Upper lobe of right lung (tissue), 1 donor: Measurements from ENCODE around the gene ANXA8. TPM values are rescaled to one million over a fixed set of nuclear protein-coding genes. Genes with fewer than 3 reads are reported as not detected.

Source experiments
- ATAC-seq: fragments of 200-7000 bp; cut with Tn5 transposase; one replicate; pipeline ENCODE4 v1.9.1; 2020; ENCODE audit warnings: mild to moderate bottlenecking, moderate library complexity
- DNase-seq: peaks from one replicate; pipeline ENCODE4 v3.0.0-alpha.2; 2020
- H3K27ac ChIP-seq: fragments of 200-600 bp; one replicate; pipeline ENCODE4 v1.8.0; 2022
- H3K27me3 ChIP-seq: fragments of 200-600 bp; one replicate; pipeline ENCODE4 v1.8.0; 2022; ENCODE audit warnings: mild to moderate bottlenecking
- H3K36me3 ChIP-seq: fragments of 200-600 bp; one replicate; pipeline ENCODE4 v1.8.0; 2022
- H3K4me1 ChIP-seq: fragments of 200-600 bp; one replicate; pipeline ENCODE4 v1.8.0; 2022
- H3K4me3 ChIP-seq: fragments of 200-600 bp; one replicate; pipeline ENCODE4 v1.8.0; 2022; ENCODE audit warnings: mild to moderate bottlenecking
- H3K9me3 ChIP-seq: fragments of 200-600 bp; one replicate; pipeline ENCODE4 v1.8.0; 2022
- intact Hi-C: fragments of 100-400 bp; cut with DNase I; formaldehyde crosslinking; loops from one replicate; pipeline ENCODE4 v1.11.0; 2022
- total RNA-seq: library from RNA; stranded (reverse); fragmentation: NEBNext Ultra II Directional; extraction: Animal tissue kit (Norgen Biotek cat#: 25700); gene quantifications from one replicate; pipeline ENCODE4 v1.2.1, GENCODE V29; 2021
- TF ChIP-seq, protein P1 (sequence below): fragments of 200-600 bp; IDR thresholded peaks from one replicate; pipeline ENCODE4 v1.8.0; 2022; ENCODE audit warnings: antibody characterized with exemption
- donor health status: DM: no; HTN: yes; CAD: no; lungs with severe emphysema.

The ANXA8 gene
- total RNA-seq, 1 donor from 2014 or later = 39.5 TPM

DNA sequence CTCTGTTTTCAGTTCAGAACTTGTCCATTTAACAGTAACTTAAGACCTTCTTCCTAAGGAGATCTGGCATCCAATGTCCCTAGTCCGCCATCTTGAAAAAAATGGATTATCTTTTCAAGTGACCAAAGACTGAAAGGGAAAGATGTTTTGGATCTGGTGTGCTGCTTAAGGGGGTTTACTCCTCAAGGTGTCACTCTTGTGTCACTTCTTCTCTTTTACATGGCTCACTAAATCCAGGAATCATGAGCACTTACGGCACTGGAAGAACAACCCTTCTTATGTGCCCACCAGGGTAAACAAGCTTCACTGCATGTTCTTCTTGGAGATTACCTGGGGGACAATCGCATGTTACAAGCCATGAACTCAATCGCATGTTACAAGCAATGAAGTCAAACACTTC, 43.7 kb downstream of the ANXA8 start:
- Histone ChIP-seq H3K9me3 (no peaks in the 10 kb centered on the region), H3K4me3 (no peak overlapping the region), H3K4me1 (no peaks in the 10 kb centered on the region), H3K27me3 (peaks cover 3% of the 10 kb centered on the region), H3K36me3 (no peaks in the 10 kb centered on the region), H3K27ac (no peak overlapping the region)
- intact Hi-C loops = no loop called here
- no peak for ATAC-seq
- DNase-seq = no peak
- TF ChIP-seq, protein P1, sequence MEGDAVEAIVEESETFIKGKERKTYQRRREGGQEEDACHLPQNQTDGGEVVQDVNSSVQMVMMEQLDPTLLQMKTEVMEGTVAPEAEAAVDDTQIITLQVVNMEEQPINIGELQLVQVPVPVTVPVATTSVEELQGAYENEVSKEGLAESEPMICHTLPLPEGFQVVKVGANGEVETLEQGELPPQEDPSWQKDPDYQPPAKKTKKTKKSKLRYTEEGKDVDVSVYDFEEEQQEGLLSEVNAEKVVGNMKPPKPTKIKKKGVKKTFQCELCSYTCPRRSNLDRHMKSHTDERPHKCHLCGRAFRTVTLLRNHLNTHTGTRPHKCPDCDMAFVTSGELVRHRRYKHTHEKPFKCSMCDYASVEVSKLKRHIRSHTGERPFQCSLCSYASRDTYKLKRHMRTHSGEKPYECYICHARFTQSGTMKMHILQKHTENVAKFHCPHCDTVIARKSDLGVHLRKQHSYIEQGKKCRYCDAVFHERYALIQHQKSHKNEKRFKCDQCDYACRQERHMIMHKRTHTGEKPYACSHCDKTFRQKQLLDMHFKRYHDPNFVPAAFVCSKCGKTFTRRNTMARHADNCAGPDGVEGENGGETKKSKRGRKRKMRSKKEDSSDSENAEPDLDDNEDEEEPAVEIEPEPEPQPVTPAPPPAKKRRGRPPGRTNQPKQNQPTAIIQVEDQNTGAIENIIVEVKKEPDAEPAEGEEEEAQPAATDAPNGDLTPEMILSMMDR = no peak

DNA sequence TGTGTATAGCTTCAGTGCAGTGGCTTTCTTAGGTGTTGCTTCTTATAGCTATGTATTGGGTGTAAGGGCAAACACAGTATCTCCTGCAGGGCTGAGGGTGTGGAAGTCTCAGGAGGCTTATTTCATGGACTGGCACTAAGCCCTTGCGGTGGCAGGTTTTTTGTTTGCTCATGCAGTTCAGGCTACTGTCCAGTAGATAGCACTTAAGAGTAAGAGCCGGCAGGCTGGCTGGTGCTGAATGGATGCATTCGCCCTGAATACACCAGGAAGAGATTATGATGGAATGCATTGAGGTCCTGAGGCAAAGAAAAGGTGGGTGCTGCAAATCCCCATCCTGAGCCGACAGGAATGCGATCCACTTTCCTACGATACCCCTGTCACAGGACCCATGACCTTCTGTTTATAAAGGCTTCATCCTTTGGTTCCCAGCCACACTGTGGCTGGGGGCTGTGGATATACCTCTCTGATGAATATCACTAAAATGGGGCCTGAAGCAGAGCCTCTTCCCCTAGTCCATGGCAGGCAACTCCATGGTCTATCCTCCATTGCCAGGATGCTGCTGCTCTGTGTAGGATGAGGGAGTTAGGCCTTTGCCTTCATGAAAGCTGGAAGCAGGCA, 44.9 kb downstream of the ANXA8 start:
- Histone ChIP-seq H3K9me3 (no peaks in the 10 kb centered on the region), H3K4me1 (no peaks in the 10 kb centered on the region), H3K36me3 (no peaks in the 10 kb centered on the region), H3K4me3 (no peak overlapping the region), H3K27ac (no peak overlapping the region), H3K27me3 (peaks cover 3% of the 10 kb centered on the region)
- ATAC-seq = peak; percentile 80
- DNase-seq = peak; percentile 45
- intact Hi-C loops = no loop called here
- TF ChIP-seq, protein P1 = peak; percentile 30

DNA sequence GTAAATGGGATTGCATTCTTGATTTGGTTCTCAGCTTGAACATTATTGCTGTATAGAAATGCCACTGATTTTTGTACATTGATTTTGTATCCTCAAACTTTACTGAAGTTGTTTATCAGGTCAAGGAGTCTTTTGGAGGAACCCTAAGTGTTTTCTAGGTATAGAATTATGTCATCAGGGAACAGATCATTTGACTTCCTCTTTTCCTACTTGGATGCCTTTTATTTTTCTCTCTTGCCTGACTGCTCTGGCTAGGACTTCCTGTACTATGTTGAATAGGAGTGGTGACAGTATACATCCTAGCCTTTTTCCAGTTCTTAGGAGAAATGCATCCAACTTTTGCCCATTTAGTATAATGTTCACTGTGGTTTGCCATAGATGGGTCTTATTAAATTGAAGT, 48.8 kb downstream of the ANXA8 start:
- no peak overlapping the region for H3K4me3 ChIP-seq
- peaks cover 3% of the 10 kb centered on the region for H3K27me3 ChIP-seq
- ATAC-seq (no peak), DNase-seq (no peak)
- intact Hi-C loops = no loop called here
- H3K9me3 ChIP-seq = no peaks in the 10 kb centered on the region
- no peak overlapping the region for H3K27ac ChIP-seq
- no peaks in the 10 kb centered on the region for H3K36me3 ChIP-seq
- H3K4me1 ChIP-seq = no peaks in the 10 kb centered on the region
- TF ChIP-seq, protein P1 = no peak

DNA sequence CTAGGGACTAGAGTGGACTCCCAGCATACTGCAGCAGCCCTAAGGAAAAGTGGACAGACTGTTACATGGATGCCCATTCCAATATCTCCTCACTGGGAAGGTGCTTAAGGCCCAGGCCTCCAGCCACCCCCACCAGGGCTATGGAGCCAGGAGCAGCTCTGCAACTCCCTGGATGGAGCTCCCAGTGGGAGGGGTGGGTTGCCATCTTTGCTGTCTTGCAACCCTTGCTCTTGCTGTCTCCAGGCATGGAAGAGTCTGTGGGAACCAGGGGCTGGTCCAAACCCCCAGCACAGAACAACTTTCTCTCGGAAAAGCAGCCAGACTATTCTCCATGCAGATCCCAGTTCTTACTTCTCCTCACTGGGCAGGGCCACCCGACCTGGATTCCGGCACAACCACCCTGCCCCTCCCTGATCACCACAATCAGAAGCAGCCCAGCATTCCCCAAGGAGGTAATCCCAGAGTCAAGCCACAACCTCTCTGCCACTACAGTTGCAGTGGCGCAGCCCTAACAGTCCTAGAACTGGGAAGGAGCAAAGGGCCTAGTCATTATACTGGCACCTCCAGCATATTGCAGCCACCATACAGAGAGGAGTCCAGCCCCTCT, 58.0 kb downstream of the ANXA8 start:
- H3K4me1 ChIP-seq = no peaks in the 10 kb centered on the region
- no peak for ATAC-seq
- no peaks in the 10 kb centered on the region for H3K36me3 ChIP-seq
- DNase-seq = peak; percentile 28
- no peaks in the 10 kb centered on the region for H3K9me3 ChIP-seq
- TF ChIP-seq, protein P1 = no peak
- H3K27ac ChIP-seq = no peak overlapping the region
- H3K4me3 ChIP-seq = no peak overlapping the region
- H3K27me3 ChIP-seq = no peaks in the 10 kb centered on the region
- intact Hi-C loops = no loop called here

DNA sequence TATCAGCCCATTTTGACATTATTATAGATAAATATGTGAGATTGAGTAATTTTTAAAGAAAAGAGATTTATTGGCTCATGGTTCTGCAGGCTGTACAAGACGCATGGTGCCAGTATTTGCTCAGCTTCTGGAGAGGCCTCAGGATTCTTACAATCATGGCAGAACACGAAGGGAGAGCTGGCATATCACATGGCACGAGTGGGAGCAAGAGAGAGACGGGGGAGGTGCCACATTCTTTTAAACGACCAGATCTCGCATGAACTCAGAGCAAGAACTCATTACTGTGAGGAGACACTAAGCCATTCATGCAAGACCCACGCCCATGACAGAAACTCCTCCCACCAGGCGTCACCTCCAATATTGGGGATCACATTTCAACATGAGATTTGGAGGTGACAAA, 59.7 kb downstream of the ANXA8 start:
- intact Hi-C loops = no loop called here
- DNase-seq = no peak
- no peaks in the 10 kb centered on the region for H3K27me3 ChIP-seq
- no peak overlapping the region for H3K4me3 ChIP-seq
- no peak for ATAC-seq
- no peak overlapping the region for H3K27ac ChIP-seq
- H3K9me3 ChIP-seq = no peaks in the 10 kb centered on the region
- no peaks in the 10 kb centered on the region for H3K4me1 ChIP-seq
- TF ChIP-seq, protein P1 = no peak
- H3K36me3 ChIP-seq = no peaks in the 10 kb centered on the region
